IMR-90 (cell line): ENCODE measurements around the gene MORF4L1. TPM values are rescaled to one million over a fixed set of nuclear protein-coding genes. Genes with fewer than 3 reads are reported as not detected.

Experiments used
- ATAC-seq: fragments of 200-7000 bp; cut with Tn5 transposase; 2 replicates; pipeline ENCODE4 v1.9.1; 2020; ENCODE audit warnings: low read depth, mild to moderate bottlenecking, moderate library complexity
- BruUV-seq: library from RNA; stranded (reverse); fragments of 400-500 nt; replicated peaks from 2 replicates; lab custom pipeline; 2021; lab: Mats Ljungman, UMichigan
- CTCF ChIA-PET: fragments of 300-600 bp; formaldehyde crosslinking; extraction: SDS; loops from one replicate; lab custom pipeline; 2021; ENCODE audit warnings: antibody characterized with exemption; lab: Yijun Ruan, JAX
- POLR2A ChIA-PET: fragments of 300-600 bp; sonication (Branson Sonifier 250); formaldehyde crosslinking; loops from one replicate; lab custom pipeline; 2022; ENCODE audit warnings: antibody characterized with exemption; ENCODE audit not compliant: unreplicated experiment; lab: Charles Lee
- DNase-seq: peaks from one replicate; pipeline ENCODE4 v3.0.0; 2013
- H2AFZ ChIP-seq: replicated peaks from 2 replicates; pipeline ENCODE3; 2013; ENCODE audit warnings: low read length, mild to moderate bottlenecking; ENCODE audit not compliant: poor library complexity
- H2AK5ac ChIP-seq: 2 replicates; pipeline ENCODE4 v1.6.1; 2013; ENCODE audit warnings: low read depth, low read length, inconsistent platforms
- H2AK9ac ChIP-seq: replicated peaks from 2 replicates; pipeline ENCODE3; 2013; ENCODE audit warnings: mild to moderate bottlenecking, low read depth, low read length, moderate library complexity; ENCODE audit not compliant: poor library complexity
- H2BK120ac ChIP-seq: 2 replicates; pipeline ENCODE4 v1.6.1; 2013; ENCODE audit warnings: low read depth, low read length, inconsistent platforms
- H2BK15ac ChIP-seq: 3 replicates; pipeline ENCODE4 v1.6.1; 2013; ENCODE audit warnings: low read depth, low read length, inconsistent platforms
- H2BK20ac ChIP-seq: 2 replicates; pipeline ENCODE4 v1.6.1; 2013; ENCODE audit warnings: low read depth, mild to moderate bottlenecking, inconsistent platforms, low read length, moderate library complexity
- H2BK5ac ChIP-seq: 2 replicates; pipeline ENCODE4 v1.6.1; 2013; ENCODE audit warnings: mild to moderate bottlenecking, low read depth, low read length, inconsistent platforms; ENCODE audit not compliant: poor library complexity, severe bottlenecking
- H3K14ac ChIP-seq: replicated peaks from 2 replicates; pipeline ENCODE4 v1.6.1; 2013; ENCODE audit warnings: low read depth, low read length, inconsistent platforms
- H3K18ac ChIP-seq: 2 replicates; pipeline ENCODE4 v1.6.1; 2013; ENCODE audit warnings: low read depth, low read length, control low read depth
- H3K23ac ChIP-seq: 2 replicates; pipeline ENCODE4 v1.6.1; 2013; ENCODE audit warnings: low read depth, low read length, inconsistent platforms
- H3K27ac ChIP-seq: 2 replicates; pipeline ENCODE4 v1.5.1; 2013; ENCODE audit warnings: mild to moderate bottlenecking, control low read depth, low read length; ENCODE audit not compliant: insufficient read depth
- H3K27me3 ChIP-seq: 2 replicates; pipeline ENCODE4 v1.6.1; 2013; ENCODE audit warnings: low read length; ENCODE audit not compliant: control insufficient read depth, insufficient read depth
- H3K36me3 ChIP-seq: 2 replicates; pipeline ENCODE4 v1.6.1; 2013; ENCODE audit warnings: low read length, mixed read lengths; ENCODE audit not compliant: control insufficient read depth, insufficient read depth
- H3K4ac ChIP-seq: 2 replicates; pipeline ENCODE4 v1.6.1; 2013; ENCODE audit warnings: low read depth, low read length, inconsistent platforms
- H3K4me1 ChIP-seq: 2 replicates; pipeline ENCODE4 v1.6.1; 2013; ENCODE audit warnings: low read length, mixed read lengths; ENCODE audit not compliant: control insufficient read depth, insufficient read depth
- H3K4me2 ChIP-seq: 2 replicates; pipeline ENCODE4 v1.6.1; 2013; ENCODE audit warnings: low read depth, mild to moderate bottlenecking, control low read depth, low read length, moderate library complexity
- H3K4me3 ChIP-seq: 2 replicates; pipeline ENCODE4 v1.5.1; 2013; ENCODE audit warnings: low read depth, mild to moderate bottlenecking, control low read depth, low read length, moderate library complexity; ENCODE audit not compliant: insufficient read depth
- H3K56ac ChIP-seq: 2 replicates; pipeline ENCODE4 v1.6.1; 2013; ENCODE audit warnings: low read length, inconsistent platforms; ENCODE audit not compliant: insufficient read depth; ENCODE audit errors: extremely low read depth
- H3K79me1 ChIP-seq, 2 experiments: 2 replicates each; pipeline ENCODE4 v1.6.1; 2013; ENCODE audit warnings: low read length in 2 of 2, inconsistent platforms in 1 of 2, low read depth in 1 of 2
- H3K9ac ChIP-seq: 2 replicates; pipeline ENCODE4 v1.6.1; 2013; ENCODE audit warnings: low read depth, low read length, control low read depth
- H3K9me1 ChIP-seq: 2 replicates; pipeline ENCODE4 v1.6.1; 2013; ENCODE audit warnings: low read length, inconsistent platforms; ENCODE audit not compliant: insufficient read depth
- H3K9me3 ChIP-seq: 2 replicates; pipeline ENCODE4 v1.6.1; 2013; ENCODE audit warnings: low read length; ENCODE audit not compliant: control insufficient read depth, insufficient read depth
- H4K20me1 ChIP-seq: 2 replicates; pipeline ENCODE4 v1.6.1; 2013; ENCODE audit warnings: low read length, inconsistent platforms; ENCODE audit not compliant: insufficient read depth
- H4K5ac ChIP-seq: 2 replicates; pipeline ENCODE4 v1.6.1; 2013; ENCODE audit warnings: mild to moderate bottlenecking, low read depth, low read length, control low read depth
- H4K8ac ChIP-seq, 2 experiments: 2 replicates each; pipeline ENCODE4 v1.6.1; 2013; ENCODE audit warnings: low read depth in 2 of 2, low read length in 2 of 2, control low read depth in 1 of 2, inconsistent platforms in 1 of 2
- H4K91ac ChIP-seq: 2 replicates; pipeline ENCODE4 v1.6.1; 2013; ENCODE audit warnings: low read depth, low read length, inconsistent platforms; ENCODE audit not compliant: insufficient read depth
- BHLHE40 ChIP-seq: fragments of 150-350 bp; IDR thresholded peaks from 2 replicates; pipeline ENCODE4 v1.6.1; 2016; ENCODE audit warnings: mild to moderate bottlenecking, low read depth, low read length
- CTCF ChIP-seq: conservative IDR thresholded peaks from 2 replicates; pipeline ENCODE4 v1.5.1; 2012; ENCODE audit warnings: mild to moderate bottlenecking, low read depth, low read length, improper control_type of control experiment
- ELK1 ChIP-seq: fragments of 150-350 bp; IDR thresholded peaks from 2 replicates; pipeline ENCODE4 v1.6.1; 2016; ENCODE audit warnings: low read depth, mild to moderate bottlenecking, low read length, moderate library complexity, borderline replicate concordance
- MXI1 ChIP-seq: IDR thresholded peaks from 2 replicates; pipeline ENCODE4 v1.6.1; 2012; ENCODE audit warnings: low read depth, mild to moderate bottlenecking, low read length, moderate library complexity, borderline replicate concordance
- RAD21 ChIP-seq: IDR thresholded peaks from 2 replicates; pipeline ENCODE4 v1.6.1; 2012; ENCODE audit warnings: low read length, improper control_type of control experiment
- SMC3 ChIP-seq: fragments of 150-350 bp; IDR thresholded peaks from 2 replicates; pipeline ENCODE4 v1.6.1; 2016; ENCODE audit warnings: low read depth, mild to moderate bottlenecking, antibody characterized with exemption, low read length, moderate library complexity
- USF2 ChIP-seq: fragments of 150-350 bp; IDR thresholded peaks from 2 replicates; pipeline ENCODE4 v1.6.1; 2017; ENCODE audit warnings: mild to moderate bottlenecking, antibody characterized with exemption, low read length, low read depth
- WGBS, 2 experiments: methylation state at CpG; one replicate each; pipeline versions ENCODE4 v1.1.5 to v1.1.7; 2013; ENCODE audit warnings: missing lambda C conversion rate in 2 of 2; ENCODE audit not compliant: insufficient read length in 1 of 2; ENCODE audit errors: extremely low coverage in 2 of 2; 5-methylcytosine and 5-hydroxymethylcytosine counted together
- dilution Hi-C: fragments of 300-500 bp; cut with HindIII; formaldehyde crosslinking; loops from one replicate; pipeline ENCODE4 v1.14.3; 2018; ENCODE audit warnings: low sequenced_read_pairs; ENCODE audit not compliant: unreplicated experiment
- in situ Hi-C: fragments of 300-500 bp; cut with MboI; formaldehyde crosslinking; loops from 3 replicates; pipeline ENCODE4 v1.14.3; 2019; ENCODE audit warnings: low sequenced_read_pairs, inconsistent platforms, mixed read lengths
- intact Hi-C: fragments of 100-400 bp; cut with micrococcal nuclease; formaldehyde crosslinking; loops from 2 replicates; pipeline ENCODE4 v1.10.0; 2022
- polyA plus RNA-seq, 3 experiments: library from polyadenylated mRNA; depleted of rRNA; stranded (reverse); fragments of >200 nt; gene quantifications; 2 replicates each; pipeline ENCODE4 v1.2.3, GENCODE V29; 2012; ENCODE audit warnings: low replicate concordance in 1 of 3
- total RNA-seq: library from RNA; depleted of rRNA; stranded (reverse); fragments of >200 nt; gene quantifications from 2 replicates; pipeline ENCODE4 v1.2.3, GENCODE V29; 2012

Gene MORF4L1
- total and polyA plus RNA-seq, 2 of the 4 experiments (the other 2 are of a cell fraction): 217 to 392 TPM

- dilution Hi-C loops (no loop called here), intact Hi-C loops (no loop called here), in situ Hi-C loops (no loop called here)
- H2BK20ac ChIP-seq: no peak overlapping the region
- H3K27me3 ChIP-seq: peaks cover 3% of the 10 kb centered on the region; the same call in 1 of the 2 replicates
- no peak overlapping the region for H2AK5ac ChIP-seq
- H3K27ac ChIP-seq: no peak overlapping the region
- BruUV-seq: no TSS peak
- no peak overlapping the region for H3K4me3 ChIP-seq
- no peaks in the 10 kb centered on the region; the same call in 1 of the 2 replicates for H3K9me1 ChIP-seq
- no peak overlapping the region for H3K4me2 ChIP-seq
- no peaks in the 10 kb centered on the region for H3K9me3 ChIP-seq
- H3K14ac ChIP-seq: no peak overlapping the region
- TF ChIP-seq SMC3 (no peak), CTCF (no peak), RAD21 (no peak), USF2 (no peak), MXI1 (no peak), BHLHE40 (no peak), ELK1 (no peak)
- no peaks in the 10 kb centered on the region for H4K20me1 ChIP-seq
- no peak overlapping the region for H2BK15ac ChIP-seq
- no peak overlapping the region for H2BK5ac ChIP-seq
- no peak overlapping the region for H2AK9ac ChIP-seq
- no peaks in the 10 kb centered on the region for H3K79me1 ChIP-seq
- no peak overlapping the region for H3K4ac ChIP-seq
- H4K8ac ChIP-seq: no peak overlapping the region
- no peak for ATAC-seq
- no peak overlapping the region for H4K5ac ChIP-seq
- ChIA-PET POLR2A (no interaction called here), CTCF (no interaction called here)
- no peak overlapping the region for H3K18ac ChIP-seq
- WGBS, 2 experiments: no CpG with 5 or more reads among the region's 2 CpGs
- H3K36me3 ChIP-seq: no peaks in the 10 kb centered on the region
- DNase-seq: no peak
- H3K4me1 ChIP-seq: peaks cover 8% of the 10 kb centered on the region; the same call in 1 of the 2 replicates
- no peak overlapping the region for H3K9ac ChIP-seq
- H2AFZ ChIP-seq: no peak overlapping the region
- no peak overlapping the region for H3K56ac ChIP-seq
- H3K23ac ChIP-seq: no peak overlapping the region
- H2BK120ac ChIP-seq: no peak overlapping the region
- H4K91ac ChIP-seq: no peak overlapping the region
These were observed 35.6 kb upstream of the MORF4L1 start for GRCh38 chr15:78837131-78837530.
